SK-N-SH treated with all-trans-retinoic acid at 6 μM for 48 hours (cell line): ENCODE measurements around the gene UROC1.

ENCODE experiments used
- ATAC-seq: fragments of 200-7000 bp; cut with Tn5 transposase; 3 replicates; pipeline ENCODE4 v1.9.1; 2020; ENCODE audit warnings: mild to moderate bottlenecking, moderate library complexity
- ARNTL ChIP-seq: fragments of 450-650 bp; formaldehyde crosslinking; IDR thresholded peaks from 2 replicates; pipeline ENCODE4 v1.5.0; 2020; ENCODE audit warnings: low read depth, mild to moderate bottlenecking, moderate library complexity, borderline replicate concordance
- BACH2 ChIP-seq: fragments of 250-450 bp; sonication (Bioruptor Pico); IDR thresholded peaks from 2 replicates; pipeline ENCODE4 v1.9.0; 2021; ENCODE audit warnings: mild to moderate bottlenecking, borderline replicate concordance
- CSDC2 ChIP-seq: fragments of 250-450 bp; sonication (Bioruptor Pico); IDR thresholded peaks from 2 replicates; pipeline ENCODE4 v1.5.0; 2020; ENCODE audit warnings: mild to moderate bottlenecking, moderate library complexity
- ESRRG ChIP-seq: fragments of 250-450 bp; sonication (Bioruptor Pico); IDR thresholded peaks from 2 replicates; pipeline ENCODE4 v1.6.1; 2021; ENCODE audit warnings: mild to moderate bottlenecking
- GLIS3 ChIP-seq: fragments of 250-450 bp; sonication (Bioruptor Pico); IDR thresholded peaks from 2 replicates; pipeline ENCODE4 v1.5.0; 2020; ENCODE audit warnings: mild to moderate bottlenecking, moderate library complexity
- ISL1 ChIP-seq: fragments of 250-450 bp; sonication (Bioruptor Pico); IDR thresholded peaks from 2 replicates; pipeline ENCODE4 v2.1.2; 2022; ENCODE audit warnings: mild to moderate bottlenecking, moderate library complexity
- OSR1 ChIP-seq: fragments of 250-450 bp; sonication (Bioruptor Pico); IDR thresholded peaks from 2 replicates; pipeline ENCODE4 v1.8.0; 2022; ENCODE audit warnings: moderate library complexity, mild to moderate bottlenecking, inconsistent platforms
- PPARA ChIP-seq: fragments of 250-450 bp; sonication (Bioruptor Pico); IDR thresholded peaks from 2 replicates; pipeline ENCODE4 v1.5.0; 2020; ENCODE audit warnings: mild to moderate bottlenecking, borderline replicate concordance
- RARB ChIP-seq: fragments of 250-450 bp; sonication (Bioruptor Pico); IDR thresholded peaks from 2 replicates; pipeline ENCODE4 v1.8.0; 2021; ENCODE audit warnings: mild to moderate bottlenecking, moderate library complexity
- SNAI2 ChIP-seq: fragments of 250-450 bp; sonication (Bioruptor Pico); IDR thresholded peaks from 2 replicates; pipeline ENCODE4 v1.5.0; 2020; ENCODE audit warnings: mild to moderate bottlenecking, moderate library complexity
- TCF4 ChIP-seq: fragments of 250-450 bp; sonication (Bioruptor Pico); IDR thresholded peaks from 2 replicates; pipeline ENCODE4 v1.8.0; 2021; ENCODE audit warnings: mild to moderate bottlenecking, moderate library complexity, borderline replicate concordance
- TOX ChIP-seq: fragments of 250-450 bp; sonication (Bioruptor Pico); IDR thresholded peaks from 2 replicates; pipeline ENCODE4 v1.8.0; 2021; ENCODE audit warnings: mild to moderate bottlenecking, moderate library complexity, borderline replicate concordance
- ZC3H10 ChIP-seq: fragments of 250-450 bp; sonication (Bioruptor Pico); IDR thresholded peaks from 2 replicates; pipeline ENCODE4 v1.5.1; 2021; ENCODE audit warnings: mild to moderate bottlenecking, moderate library complexity
- ZFP30 ChIP-seq: fragments of 450-650 bp; formaldehyde crosslinking; IDR thresholded peaks from 2 replicates; pipeline ENCODE4 v1.5.0; 2022; ENCODE audit warnings: mild to moderate bottlenecking, moderate library complexity
- ZNF565 ChIP-seq: fragments of 450-650 bp; formaldehyde crosslinking; conservative IDR thresholded peaks from 2 replicates; pipeline ENCODE4 v1.5.0; 2020; ENCODE audit warnings: low read depth, mild to moderate bottlenecking, moderate library complexity
- ZNF70 ChIP-seq: fragments of 450-650 bp; formaldehyde crosslinking; IDR thresholded peaks from 2 replicates; pipeline ENCODE4 v1.5.0; 2020; ENCODE audit warnings: mild to moderate bottlenecking, moderate library complexity
- ZNF8 ChIP-seq: fragments of 450-650 bp; formaldehyde crosslinking; IDR thresholded peaks from 2 replicates; pipeline ENCODE4 v1.5.0; 2020; ENCODE audit warnings: mild to moderate bottlenecking, moderate library complexity
- TF ChIP-seq, protein P1 (sequence below): fragments of 250-450 bp; sonication (Bioruptor Pico); IDR thresholded peaks from 2 replicates; pipeline ENCODE4 v1.5.1; 2021; ENCODE audit warnings: mild to moderate bottlenecking, moderate library complexity
- TF ChIP-seq, protein P2 (sequence below): fragments of 250-450 bp; sonication (Bioruptor Pico); IDR thresholded peaks from 2 replicates; pipeline ENCODE4 v1.5.0; 2020; ENCODE audit warnings: mild to moderate bottlenecking, moderate library complexity
- TF ChIP-seq, protein P3 (sequence below): fragments of 250-450 bp; sonication (Bioruptor Pico); IDR thresholded peaks from 2 replicates; pipeline ENCODE4 v1.8.0; 2020; ENCODE audit warnings: mild to moderate bottlenecking, moderate library complexity, borderline replicate concordance
- TF ChIP-seq, protein P4 (sequence below): fragments of 250-450 bp; sonication (Bioruptor Pico); IDR thresholded peaks from 2 replicates; pipeline ENCODE4 v1.8.0; 2021; ENCODE audit warnings: low read depth, mild to moderate bottlenecking, moderate library complexity, borderline replicate concordance

The UROC1 gene

DNA sequence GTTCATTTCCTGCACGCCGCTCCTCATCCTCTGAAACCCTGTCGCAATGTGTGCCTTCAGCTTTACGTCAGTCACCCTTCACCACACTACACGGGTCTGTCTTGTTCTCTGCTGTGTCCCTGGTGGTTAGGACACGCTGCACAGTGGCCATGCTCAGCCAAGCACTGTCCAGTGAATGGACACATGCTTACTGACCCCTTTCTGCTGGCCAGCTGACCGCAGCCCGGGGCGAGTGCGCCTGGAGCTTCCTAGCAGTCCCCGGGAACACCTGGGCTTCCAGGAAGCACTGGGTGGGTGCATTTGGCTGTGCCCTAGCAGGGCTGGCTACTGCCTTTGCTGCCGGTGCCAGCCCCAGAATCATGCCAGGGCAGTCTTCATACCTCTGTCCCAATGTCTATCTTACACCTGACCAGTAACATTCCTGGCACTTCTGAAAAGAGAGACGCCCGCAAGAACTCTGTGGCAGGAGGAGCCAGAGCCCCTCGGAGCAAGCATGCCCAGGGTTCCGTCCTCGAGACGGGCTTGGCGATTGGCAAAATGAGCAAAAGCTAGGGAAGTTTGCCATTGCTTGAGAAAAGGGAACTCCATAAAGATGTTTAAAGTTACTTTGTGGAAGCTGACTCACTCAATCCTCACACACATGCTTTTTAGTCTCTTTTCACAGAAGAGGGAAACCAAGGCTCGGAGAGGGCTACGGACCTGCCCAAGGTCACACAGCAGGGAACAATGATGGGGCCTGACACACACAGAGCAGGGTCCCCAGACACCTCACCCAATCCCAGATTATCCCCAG lies 26.2 kb downstream of the UROC1 start:
- ATAC-seq, result no peak
- no peak for TF ChIP-seq ZFP30 (CRISPR knock-in tag)
- TF ChIP-seq PPARA (CRISPR knock-in tag), result no peak
- no peak for TF ChIP-seq ARNTL (CRISPR knock-in tag)
- TF ChIP-seq ISL1 (CRISPR knock-in tag), result no peak
- TF ChIP-seq BACH2, result no peak
- no peak for TF ChIP-seq RARB (CRISPR knock-in tag)
- TF ChIP-seq, protein P1, sequence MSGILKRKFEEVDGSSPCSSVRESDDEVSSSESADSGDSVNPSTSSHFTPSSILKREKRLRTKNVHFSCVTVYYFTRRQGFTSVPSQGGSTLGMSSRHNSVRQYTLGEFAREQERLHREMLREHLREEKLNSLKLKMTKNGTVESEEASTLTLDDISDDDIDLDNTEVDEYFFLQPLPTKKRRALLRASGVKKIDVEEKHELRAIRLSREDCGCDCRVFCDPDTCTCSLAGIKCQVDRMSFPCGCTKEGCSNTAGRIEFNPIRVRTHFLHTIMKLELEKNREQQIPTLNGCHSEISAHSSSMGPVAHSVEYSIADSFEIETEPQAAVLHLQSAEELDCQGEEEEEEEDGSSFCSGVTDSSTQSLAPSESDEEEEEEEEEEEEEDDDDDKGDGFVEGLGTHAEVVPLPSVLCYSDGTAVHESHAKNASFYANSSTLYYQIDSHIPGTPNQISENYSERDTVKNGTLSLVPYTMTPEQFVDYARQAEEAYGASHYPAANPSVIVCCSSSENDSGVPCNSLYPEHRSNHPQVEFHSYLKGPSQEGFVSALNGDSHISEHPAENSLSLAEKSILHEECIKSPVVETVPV (CRISPR knock-in tag), result no peak
- no peak for TF ChIP-seq SNAI2 (CRISPR knock-in tag)
- TF ChIP-seq, protein P2, sequence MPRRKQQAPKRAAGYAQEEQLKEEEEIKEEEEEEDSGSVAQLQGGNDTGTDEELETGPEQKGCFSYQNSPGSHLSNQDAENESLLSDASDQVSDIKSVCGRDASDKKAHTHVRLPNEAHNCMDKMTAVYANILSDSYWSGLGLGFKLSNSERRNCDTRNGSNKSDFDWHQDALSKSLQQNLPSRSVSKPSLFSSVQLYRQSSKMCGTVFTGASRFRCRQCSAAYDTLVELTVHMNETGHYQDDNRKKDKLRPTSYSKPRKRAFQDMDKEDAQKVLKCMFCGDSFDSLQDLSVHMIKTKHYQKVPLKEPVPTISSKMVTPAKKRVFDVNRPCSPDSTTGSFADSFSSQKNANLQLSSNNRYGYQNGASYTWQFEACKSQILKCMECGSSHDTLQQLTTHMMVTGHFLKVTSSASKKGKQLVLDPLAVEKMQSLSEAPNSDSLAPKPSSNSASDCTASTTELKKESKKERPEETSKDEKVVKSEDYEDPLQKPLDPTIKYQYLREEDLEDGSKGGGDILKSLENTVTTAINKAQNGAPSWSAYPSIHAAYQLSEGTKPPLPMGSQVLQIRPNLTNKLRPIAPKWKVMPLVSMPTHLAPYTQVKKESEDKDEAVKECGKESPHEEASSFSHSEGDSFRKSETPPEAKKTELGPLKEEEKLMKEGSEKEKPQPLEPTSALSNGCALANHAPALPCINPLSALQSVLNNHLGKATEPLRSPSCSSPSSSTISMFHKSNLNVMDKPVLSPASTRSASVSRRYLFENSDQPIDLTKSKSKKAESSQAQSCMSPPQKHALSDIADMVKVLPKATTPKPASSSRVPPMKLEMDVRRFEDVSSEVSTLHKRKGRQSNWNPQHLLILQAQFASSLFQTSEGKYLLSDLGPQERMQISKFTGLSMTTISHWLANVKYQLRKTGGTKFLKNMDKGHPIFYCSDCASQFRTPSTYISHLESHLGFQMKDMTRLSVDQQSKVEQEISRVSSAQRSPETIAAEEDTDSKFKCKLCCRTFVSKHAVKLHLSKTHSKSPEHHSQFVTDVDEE (CRISPR knock-in tag), result no peak
- TF ChIP-seq TCF4 (CRISPR knock-in tag), result no peak
- no peak for TF ChIP-seq ESRRG
- TF ChIP-seq TOX (CRISPR knock-in tag), result no peak
- no peak for TF ChIP-seq OSR1
- no peak for TF ChIP-seq ZNF565 (CRISPR knock-in tag)

DNA sequence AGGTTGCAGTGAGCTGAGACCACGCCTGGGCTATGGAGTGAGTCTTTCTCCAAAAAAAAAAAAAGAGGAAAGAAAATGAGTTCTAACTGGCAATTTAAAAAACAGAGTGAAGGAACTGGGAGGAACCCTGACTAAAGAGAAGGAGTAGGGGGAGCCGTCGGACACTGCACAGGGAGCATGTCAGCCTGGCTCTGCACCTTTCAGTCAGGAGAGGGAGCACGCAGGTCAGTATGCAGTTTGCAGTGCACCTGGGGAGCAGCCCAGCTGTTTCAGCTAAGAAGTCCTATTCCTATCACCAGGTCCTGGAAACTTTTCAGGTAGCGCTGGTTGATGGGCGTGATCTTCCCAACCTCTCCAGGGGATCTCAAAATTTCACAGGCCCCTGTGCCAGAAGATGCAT lies 27.0 kb downstream of the UROC1 start:
- TF ChIP-seq ZNF70 (CRISPR knock-in tag) (no peak), BACH2 (no peak), RARB (CRISPR knock-in tag) (no peak), ISL1 (CRISPR knock-in tag) (no peak), ARNTL (CRISPR knock-in tag) (no peak), ZFP30 (CRISPR knock-in tag) (no peak), PPARA (CRISPR knock-in tag) (no peak), ESRRG (no peak), GLIS3 (CRISPR knock-in tag) (no peak), TOX (CRISPR knock-in tag) (no peak), ZC3H10 (CRISPR knock-in tag) (no peak), CSDC2 (CRISPR knock-in tag) (no peak), OSR1 (no peak), ZNF565 (CRISPR knock-in tag) (no peak), ZNF8 (CRISPR knock-in tag) (no peak), SNAI2 (CRISPR knock-in tag) (no peak)
- TF ChIP-seq, protein P1 (CRISPR knock-in tag), result no peak
- TF ChIP-seq, protein P3, sequence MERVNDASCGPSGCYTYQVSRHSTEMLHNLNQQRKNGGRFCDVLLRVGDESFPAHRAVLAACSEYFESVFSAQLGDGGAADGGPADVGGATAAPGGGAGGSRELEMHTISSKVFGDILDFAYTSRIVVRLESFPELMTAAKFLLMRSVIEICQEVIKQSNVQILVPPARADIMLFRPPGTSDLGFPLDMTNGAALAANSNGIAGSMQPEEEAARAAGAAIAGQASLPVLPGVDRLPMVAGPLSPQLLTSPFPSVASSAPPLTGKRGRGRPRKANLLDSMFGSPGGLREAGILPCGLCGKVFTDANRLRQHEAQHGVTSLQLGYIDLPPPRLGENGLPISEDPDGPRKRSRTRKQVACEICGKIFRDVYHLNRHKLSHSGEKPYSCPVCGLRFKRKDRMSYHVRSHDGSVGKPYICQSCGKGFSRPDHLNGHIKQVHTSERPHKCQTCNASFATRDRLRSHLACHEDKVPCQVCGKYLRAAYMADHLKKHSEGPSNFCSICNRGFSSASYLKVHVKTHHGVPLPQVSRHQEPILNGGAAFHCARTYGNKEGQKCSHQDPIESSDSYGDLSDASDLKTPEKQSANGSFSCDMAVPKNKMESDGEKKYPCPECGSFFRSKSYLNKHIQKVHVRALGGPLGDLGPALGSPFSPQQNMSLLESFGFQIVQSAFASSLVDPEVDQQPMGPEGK (CRISPR knock-in tag), result no peak
- TF ChIP-seq, protein P4, sequence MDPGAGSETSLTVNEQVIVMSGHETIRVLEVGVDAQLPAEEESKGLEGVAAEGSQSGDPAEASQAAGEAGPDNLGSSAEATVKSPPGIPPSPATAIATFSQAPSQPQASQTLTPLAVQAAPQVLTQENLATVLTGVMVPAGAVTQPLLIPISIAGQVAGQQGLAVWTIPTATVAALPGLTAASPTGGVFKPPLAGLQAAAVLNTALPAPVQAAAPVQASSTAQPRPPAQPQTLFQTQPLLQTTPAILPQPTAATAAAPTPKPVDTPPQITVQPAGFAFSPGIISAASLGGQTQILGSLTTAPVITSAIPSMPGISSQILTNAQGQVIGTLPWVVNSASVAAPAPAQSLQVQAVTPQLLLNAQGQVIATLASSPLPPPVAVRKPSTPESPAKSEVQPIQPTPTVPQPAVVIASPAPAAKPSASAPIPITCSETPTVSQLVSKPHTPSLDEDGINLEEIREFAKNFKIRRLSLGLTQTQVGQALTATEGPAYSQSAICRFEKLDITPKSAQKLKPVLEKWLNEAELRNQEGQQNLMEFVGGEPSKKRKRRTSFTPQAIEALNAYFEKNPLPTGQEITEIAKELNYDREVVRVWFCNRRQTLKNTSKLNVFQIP (CRISPR knock-in tag), result no peak
- TF ChIP-seq, all 23 proteins: peak for 0
- no peak for ATAC-seq
